Peyer's patch (tissue), 4 donors: ENCODE results near the gene ABLIM2. TPM values are rescaled to one million over a fixed set of nuclear protein-coding genes. Genes with fewer than 3 reads are reported as not detected.

Source experiments
- DNase-seq, 3 donors: peaks; one replicate each; pipeline ENCODE4 v3.0.0-alpha.2; 2017 to 2019
- H3K27ac ChIP-seq, 4 donors: fragments of 200-600 bp; sonication (generic); one replicate each; pipeline ENCODE4 v1.5.1; 2016 to 2019
- H3K27me3 ChIP-seq, 2 donors: fragments of 200-600 bp; sonication (generic); one replicate each; pipeline ENCODE4 v1.5.1; 2019
- H3K36me3 ChIP-seq, 3 donors: fragments of 200-600 bp; sonication (generic); one replicate each; pipeline ENCODE4 v1.5.1; 2016 to 2019
- H3K4me1 ChIP-seq, 4 donors: fragments of 200-600 bp; sonication (generic); one replicate each; pipeline ENCODE4 v1.5.1; 2016 to 2019
- H3K4me3 ChIP-seq, 4 donors: fragments of 200-600 bp; sonication (generic); 1 replicate in 3 of 4; 2 replicates in 1 of 4; pipeline ENCODE4 v1.5.1; 2016 to 2019; ENCODE audit warnings: mild to moderate bottlenecking in 1 of 4
- H3K9me3 ChIP-seq, 4 donors: fragments of 200-600 bp; sonication (generic); one replicate each; pipeline ENCODE4 v1.5.1; 2016 to 2019; ENCODE audit warnings: mild to moderate bottlenecking in 1 of 4
- POLR2A ChIP-seq, 2 donors: fragments of 450-650 bp; IDR thresholded peaks; one replicate each; pipeline ENCODE4 v1.5.1; 2017; ENCODE audit warnings: antibody characterized with exemption in 2 of 2, mild to moderate bottlenecking in 2 of 2, moderate library complexity in 2 of 2
- total RNA-seq, 4 donors: library from RNA; depleted of rRNA; stranded (reverse); fragments of >200 nt; gene quantifications; one replicate each; pipeline ENCODE4 v1.1.0, GENCODE V29; 2016
- TF ChIP-seq, protein P1 (sequence below), 6 experiments: fragments of 450-650 bp in 4 of 6; fragments of 200-600 bp in 2 of 6; sonication (generic) in 1 of 6; IDR thresholded peaks; one replicate each; pipeline ENCODE4 v1.5.1; 2017 to 2019; ENCODE audit warnings: antibody characterized with exemption in 6 of 6, mild to moderate bottlenecking in 3 of 6, moderate library complexity in 1 of 6

The ABLIM2 gene
- total RNA-seq, 4 donors from 2014 or later, result 9.0 to 24.2 (median 11.7) TPM

DNA sequence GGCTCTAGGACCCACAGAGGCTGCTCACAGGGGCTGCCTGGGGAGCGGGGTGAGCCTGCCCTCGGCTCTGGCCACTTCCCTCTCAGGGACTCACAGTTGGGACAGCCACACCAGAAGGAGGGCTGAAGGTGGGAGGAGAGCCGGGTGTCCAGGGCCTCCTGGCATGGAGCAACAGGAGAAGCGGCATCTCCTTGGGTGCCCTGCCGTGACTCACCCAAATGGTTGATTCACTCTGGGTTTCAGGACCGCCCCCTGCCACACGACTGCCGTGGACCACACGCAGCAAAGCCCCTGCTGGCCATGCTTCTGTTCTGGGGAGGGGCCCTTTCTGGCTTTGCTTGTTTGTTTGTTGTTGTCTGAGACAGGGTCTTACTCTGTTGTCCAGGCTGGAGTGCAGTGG, 132.9 kb downstream of the ABLIM2 start:
- TF ChIP-seq, protein P1, sequence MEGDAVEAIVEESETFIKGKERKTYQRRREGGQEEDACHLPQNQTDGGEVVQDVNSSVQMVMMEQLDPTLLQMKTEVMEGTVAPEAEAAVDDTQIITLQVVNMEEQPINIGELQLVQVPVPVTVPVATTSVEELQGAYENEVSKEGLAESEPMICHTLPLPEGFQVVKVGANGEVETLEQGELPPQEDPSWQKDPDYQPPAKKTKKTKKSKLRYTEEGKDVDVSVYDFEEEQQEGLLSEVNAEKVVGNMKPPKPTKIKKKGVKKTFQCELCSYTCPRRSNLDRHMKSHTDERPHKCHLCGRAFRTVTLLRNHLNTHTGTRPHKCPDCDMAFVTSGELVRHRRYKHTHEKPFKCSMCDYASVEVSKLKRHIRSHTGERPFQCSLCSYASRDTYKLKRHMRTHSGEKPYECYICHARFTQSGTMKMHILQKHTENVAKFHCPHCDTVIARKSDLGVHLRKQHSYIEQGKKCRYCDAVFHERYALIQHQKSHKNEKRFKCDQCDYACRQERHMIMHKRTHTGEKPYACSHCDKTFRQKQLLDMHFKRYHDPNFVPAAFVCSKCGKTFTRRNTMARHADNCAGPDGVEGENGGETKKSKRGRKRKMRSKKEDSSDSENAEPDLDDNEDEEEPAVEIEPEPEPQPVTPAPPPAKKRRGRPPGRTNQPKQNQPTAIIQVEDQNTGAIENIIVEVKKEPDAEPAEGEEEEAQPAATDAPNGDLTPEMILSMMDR (IDR thresholded peaks at IDR 0.05), result no peak
- no peak for TF ChIP-seq POLR2A (IDR thresholded peaks at IDR 0.05)
- Histone ChIP-seq H3K4me3 (no peak overlapping the region), H3K27me3 (no peaks in the 10 kb centered on the region), H3K36me3 (no peaks in the 10 kb centered on the region), H3K27ac (no peak overlapping the region), H3K4me1 (no peaks in the 10 kb centered on the region), H3K9me3 (no peaks in the 10 kb centered on the region)
- DNase-seq, result no peak

DNA sequence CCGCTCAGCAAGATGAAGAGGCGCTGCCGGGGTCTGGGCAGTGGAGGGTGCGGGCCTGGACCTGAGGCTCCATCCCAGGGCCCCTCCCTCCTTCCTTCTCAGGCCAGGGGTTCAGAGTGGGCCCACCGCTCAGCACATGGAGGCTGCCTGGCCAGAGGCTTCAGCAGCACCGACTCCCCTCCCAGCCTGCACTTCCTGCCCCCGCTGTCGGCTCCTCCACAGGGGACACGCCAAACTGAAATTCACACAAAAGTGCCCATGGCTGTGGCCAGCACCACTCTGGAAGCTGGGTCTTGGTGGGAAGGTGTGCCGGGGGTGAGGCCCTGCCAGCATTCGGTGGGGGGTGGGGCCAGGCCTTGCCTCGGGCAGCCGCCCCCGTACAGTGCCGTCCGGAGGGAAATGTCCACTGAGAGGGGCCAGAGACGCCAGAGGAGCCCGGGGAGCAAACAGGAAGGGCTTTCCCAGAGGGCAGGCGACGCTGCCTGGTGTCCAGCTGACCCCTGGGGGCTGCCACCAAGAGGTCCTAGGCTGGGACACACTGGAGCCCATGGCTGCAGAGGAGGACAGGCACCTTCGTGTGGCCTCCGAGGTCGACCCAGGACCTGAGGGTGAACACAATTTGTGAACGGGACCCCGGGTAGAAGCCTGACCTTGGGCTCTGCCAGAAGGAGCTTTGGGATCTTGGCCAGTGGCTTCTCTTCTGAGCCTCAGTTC, 134.4 kb downstream of the ABLIM2 start:
- Histone ChIP-seq H3K27me3 (no peaks in the 10 kb centered on the region), H3K36me3 (no peaks in the 10 kb centered on the region), H3K9me3 (no peaks in the 10 kb centered on the region), H3K27ac (no peak overlapping the region), H3K4me3 (no peak overlapping the region), H3K4me1 (no peaks in the 10 kb centered on the region)
- DNase-seq, result no peak
- no peak for TF ChIP-seq POLR2A (IDR thresholded peaks at IDR 0.05)
- TF ChIP-seq, protein P1 (IDR thresholded peaks at IDR 0.05), result no peak

DNA sequence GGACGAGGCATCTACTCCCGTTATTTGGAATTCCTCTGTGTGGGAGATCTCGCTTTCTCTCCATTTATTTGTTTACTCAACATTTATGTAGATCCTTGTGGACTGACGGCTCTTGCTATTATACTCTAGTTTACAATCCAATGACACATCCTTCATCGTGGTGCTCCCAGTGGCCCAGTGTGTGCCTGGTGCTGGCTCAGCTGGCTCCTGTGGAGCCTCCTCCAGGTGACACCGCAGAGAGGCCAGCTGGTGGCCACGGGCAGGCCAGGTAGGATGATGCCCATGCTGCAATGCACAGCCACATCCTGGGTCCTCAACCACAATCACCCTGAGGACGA, 134.9 kb downstream of the ABLIM2 start:
- no peak for TF ChIP-seq POLR2A (IDR thresholded peaks at IDR 0.05)
- TF ChIP-seq, protein P1 (IDR thresholded peaks at IDR 0.05), result no peak
- H3K27me3 ChIP-seq, result no peaks in the 10 kb centered on the region
- H3K36me3 ChIP-seq, result no peaks in the 10 kb centered on the region
- no peaks in the 10 kb centered on the region for H3K9me3 ChIP-seq
- DNase-seq, result no peak
- H3K27ac ChIP-seq, result no peak overlapping the region
- no peak overlapping the region for H3K4me3 ChIP-seq
- no peaks in the 10 kb centered on the region for H3K4me1 ChIP-seq

DNA sequence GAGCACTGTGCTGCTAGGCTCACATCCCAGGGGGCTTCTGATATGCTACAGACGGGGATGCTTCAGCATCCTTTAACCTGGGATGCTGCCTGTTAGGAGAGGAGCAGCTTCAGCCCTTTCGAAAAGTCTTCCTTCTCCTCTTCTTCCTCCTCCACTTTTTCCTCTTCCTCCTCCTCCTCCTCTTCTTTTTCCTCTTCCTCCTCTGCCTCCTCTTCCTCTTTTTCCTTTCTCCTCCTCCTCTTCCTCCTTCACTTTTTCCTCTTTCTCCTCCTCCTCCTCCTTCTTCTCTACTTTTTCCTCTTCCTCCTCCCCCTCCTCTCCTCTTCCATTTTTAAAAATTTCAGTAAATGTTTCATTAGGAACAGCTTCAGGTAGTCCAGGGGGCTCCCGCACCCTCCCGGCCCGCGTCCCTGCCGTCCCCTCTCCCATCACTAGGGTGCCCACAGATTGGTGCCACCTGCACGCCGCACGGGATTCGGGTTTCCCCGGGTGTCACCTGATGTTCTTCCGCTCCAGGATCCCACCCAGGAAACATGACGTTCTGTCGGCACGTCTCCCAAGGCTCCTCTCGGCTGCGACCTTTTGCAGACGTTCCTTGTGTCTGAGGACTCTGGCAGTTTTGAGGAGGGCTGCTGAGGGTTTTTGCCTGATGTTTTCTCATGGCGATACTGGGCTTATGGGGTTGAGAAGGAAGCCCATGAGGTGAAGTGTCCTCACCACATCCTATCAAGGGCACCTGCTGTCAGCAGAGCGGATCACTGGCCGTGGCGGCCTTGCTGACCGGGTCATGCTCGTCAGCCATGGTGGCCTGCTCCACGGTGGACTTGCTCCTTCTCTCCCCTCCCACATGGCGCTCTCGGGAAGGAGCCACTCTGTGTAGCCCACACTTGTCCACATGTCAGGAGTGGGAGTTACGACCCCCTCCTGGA, 135.6 kb downstream of the ABLIM2 start:
- no peak overlapping the region for H3K27ac ChIP-seq
- TF ChIP-seq, protein P1 (IDR thresholded peaks at IDR 0.05), result no peak
- no peak for TF ChIP-seq POLR2A (IDR thresholded peaks at IDR 0.05)
- DNase-seq, result no peak
- no peaks in the 10 kb centered on the region for H3K9me3 ChIP-seq
- H3K36me3 ChIP-seq, result no peaks in the 10 kb centered on the region
- H3K4me3 ChIP-seq, result no peak overlapping the region
- no peaks in the 10 kb centered on the region for H3K27me3 ChIP-seq
- H3K4me1 ChIP-seq, result no peaks in the 10 kb centered on the region

DNA sequence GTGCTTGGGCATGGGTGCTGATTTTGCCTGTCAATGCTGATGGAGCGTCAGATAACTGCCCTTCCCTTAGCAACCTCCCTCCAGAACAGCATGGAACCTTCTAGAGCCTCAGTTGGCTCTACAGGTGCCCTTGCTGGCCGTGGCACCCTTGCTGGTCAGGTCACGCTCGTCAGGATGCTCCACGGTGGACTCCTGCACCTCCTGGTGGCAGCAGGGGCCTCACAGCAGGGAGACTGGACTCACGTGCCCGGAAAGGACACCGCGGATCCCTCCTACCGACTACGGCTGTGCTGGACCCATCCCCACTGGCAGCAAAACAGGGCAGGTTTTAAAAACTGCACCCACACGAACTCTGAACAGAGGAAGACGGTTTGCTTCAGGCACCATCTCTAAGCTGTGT, 136.8 kb downstream of the ABLIM2 start:
- H3K27ac ChIP-seq, result no peak overlapping the region
- no peaks in the 10 kb centered on the region for H3K36me3 ChIP-seq
- H3K27me3 ChIP-seq, result no peaks in the 10 kb centered on the region
- H3K4me1 ChIP-seq, result no peaks in the 10 kb centered on the region
- H3K4me3 ChIP-seq, result no peak overlapping the region
- no peak for DNase-seq
- no peaks in the 10 kb centered on the region for H3K9me3 ChIP-seq
- TF ChIP-seq, protein P1 (IDR thresholded peaks at IDR 0.05), result no peak
- no peak for TF ChIP-seq POLR2A (IDR thresholded peaks at IDR 0.05)
